SK-N-SH (cell line): ENCODE results near the gene FARSA. TPM values are rescaled to one million over a fixed set of nuclear protein-coding genes. Genes with fewer than 3 reads are reported as not detected.

ENCODE experiments used
- CTCF ChIA-PET: fragments of 300-600, 350-600 bp; formaldehyde crosslinking; extraction: SDS; loops from one replicate; lab custom pipeline; 2021; lab: Yijun Ruan, JAX
- POLR2A ChIA-PET: fragments of 350-600 bp; sonication (Branson Sonifier 250); formaldehyde crosslinking; extraction: SDS; loops from one replicate; lab custom pipeline; 2020; ENCODE audit warnings: antibody characterized with exemption, inconsistent platforms; lab: Yijun Ruan, JAX
- DNase-seq: peaks from one replicate; pipeline ENCODE4 v3.0.0; 2012
- H2AFZ ChIP-seq: fragments of 200-600 bp; sonication (generic); 2 replicates; pipeline ENCODE4 v1.8.1; 2016; ENCODE audit warnings: antibody characterized with exemption, mild to moderate bottlenecking, low read depth
- H3F3A ChIP-seq: fragments of 200-600 bp; sonication (generic); replicated peaks from 2 replicates; pipeline ENCODE3; 2016; ENCODE audit warnings: antibody characterized with exemption, mild to moderate bottlenecking; ENCODE audit not compliant: insufficient read depth
- H3K27ac ChIP-seq, 2 experiments: fragments of 200-500 bp in 1 of 2; fragments of 200-600 bp in 1 of 2; sonication (Bioruptor generic) in 1 of 2; sonication (generic), shearing (Covaris generic) in 1 of 2; 2 replicates each; pipeline versions ENCODE4 v1.5.1 to v1.6.1; 2014 to 2016; ENCODE audit warnings: low read depth in 2 of 2, inconsistent platforms in 1 of 2, low read length in 1 of 2, mild to moderate bottlenecking in 1 of 2, mixed read lengths in 1 of 2
- H3K27me3 ChIP-seq: fragments of 200-600 bp; sonication (generic), shearing (Covaris generic); 2 replicates; pipeline ENCODE4 v1.6.1; 2016; ENCODE audit warnings: mixed run types; ENCODE audit not compliant: insufficient read depth
- H3K36me3 ChIP-seq, 2 experiments: fragments of 200-500 bp in 1 of 2; fragments of 200-600 bp in 1 of 2; sonication (Bioruptor generic) in 1 of 2; sonication (generic) in 1 of 2; replicated peaks in 1 of 2; 2 replicates each; pipeline versions ENCODE3 to v1.5.1; 2014 to 2016; ENCODE audit warnings: low read length in 1 of 2, mild to moderate bottlenecking in 1 of 2; ENCODE audit not compliant: insufficient read depth in 2 of 2, control insufficient read depth in 1 of 2
- H3K4me1 ChIP-seq, 2 experiments: fragments of 200-500 bp in 1 of 2; fragments of 200-600 bp in 1 of 2; sonication (Bioruptor generic) in 1 of 2; sonication (generic), shearing (Covaris generic) in 1 of 2; 2 replicates each; pipeline versions ENCODE4 v1.5.1 to v1.6.1; 2014 to 2016; ENCODE audit warnings: low read depth in 1 of 2, low read length in 1 of 2, mixed run types in 1 of 2; ENCODE audit not compliant: insufficient read depth in 2 of 2, control insufficient read depth in 1 of 2
- H3K4me2 ChIP-seq: fragments of 200-600 bp; sonication (generic), shearing (Covaris generic); 2 replicates; pipeline ENCODE4 v1.6.1; 2017; ENCODE audit warnings: mixed run types
- H3K4me3 ChIP-seq, 2 experiments: fragments of 200-500 bp in 1 of 2; fragments of 200-600 bp in 1 of 2; sonication (Bioruptor generic) in 1 of 2; sonication (generic), shearing (Covaris generic) in 1 of 2; 2 replicates each; pipeline versions ENCODE4 v1.5.1 to v1.8.1; 2014 to 2016; ENCODE audit warnings: low read depth in 2 of 2, inconsistent platforms in 1 of 2, low read length in 1 of 2, mild to moderate bottlenecking in 1 of 2, mixed read lengths in 1 of 2, moderate library complexity in 1 of 2
- H3K79me2 ChIP-seq: fragments of 200-600 bp; sonication (generic); 2 replicates; pipeline ENCODE4 v1.8.1; 2017; ENCODE audit warnings: mild to moderate bottlenecking; ENCODE audit not compliant: insufficient read depth
- H3K9ac ChIP-seq: fragments of 200-600 bp; sonication (generic); 2 replicates; pipeline ENCODE4 v1.6.1; 2017; ENCODE audit warnings: mixed run types
- H3K9me2 ChIP-seq: fragments of 200-600 bp; sonication (generic); 2 replicates; pipeline ENCODE4 v1.6.1; 2017; ENCODE audit warnings: mixed run types
- H3K9me3 ChIP-seq: fragments of 200-600 bp; sonication (generic); 2 replicates; pipeline ENCODE4 v1.6.1; 2017; ENCODE audit warnings: mixed run types, mild to moderate bottlenecking, moderate library complexity
- H4K20me1 ChIP-seq: fragments of 200-600 bp; sonication (generic); 2 replicates; pipeline ENCODE4 v1.6.1; 2017; ENCODE audit warnings: mild to moderate bottlenecking, mixed run types; ENCODE audit not compliant: insufficient read depth
- CHD2 ChIP-seq: fragments of 150-350 bp; IDR thresholded peaks from 2 replicates; pipeline ENCODE4 v1.6.1; 2018; ENCODE audit warnings: low read length; ENCODE audit not compliant: partially characterized antibody
- ELF1 ChIP-seq: IDR thresholded peaks from 2 replicates; pipeline ENCODE4 v1.4.0; 2012
- IRF3 ChIP-seq: fragments of 150-350 bp; IDR thresholded peaks from 2 replicates; pipeline ENCODE4 v1.6.1; 2016; ENCODE audit warnings: mild to moderate bottlenecking, low read depth, low read length
- JUND ChIP-seq: IDR thresholded peaks from 2 replicates; pipeline ENCODE4 v1.4.0; 2012
- MAX ChIP-seq: IDR thresholded peaks from 2 replicates; pipeline ENCODE4 v1.4.0; 2012; ENCODE audit warnings: low read depth
- MEF2A ChIP-seq: IDR thresholded peaks from 2 replicates; pipeline ENCODE4 v1.4.0; 2012; ENCODE audit warnings: low read depth, borderline replicate concordance
- NFIC ChIP-seq: IDR thresholded peaks from 2 replicates; pipeline ENCODE4 v1.4.0; 2012; ENCODE audit warnings: borderline replicate concordance
- PBX3 ChIP-seq: IDR thresholded peaks from 2 replicates; pipeline ENCODE4; 2012
- POLR2AphosphoS5 ChIP-seq: IDR thresholded peaks from 2 replicates; pipeline ENCODE4 v1.6.1; 2012; ENCODE audit warnings: low read depth, low read length
- REST ChIP-seq: IDR thresholded peaks from 2 replicates; pipeline ENCODE4 v1.6.1; 2012; ENCODE audit warnings: mild to moderate bottlenecking, low read depth, low read length, moderate library complexity
- RFX5 ChIP-seq: IDR thresholded peaks from 2 replicates; pipeline ENCODE4 v1.6.1; 2012; ENCODE audit warnings: mild to moderate bottlenecking, improper control_type of control experiment, low read length
- RXRA ChIP-seq: IDR thresholded peaks from 2 replicates; pipeline ENCODE4 v1.4.0; 2012; ENCODE audit warnings: low read depth, mild to moderate bottlenecking, borderline replicate concordance
- SMC3 ChIP-seq: IDR thresholded peaks from 2 replicates; pipeline ENCODE4 v1.6.1; 2012; ENCODE audit warnings: low read depth, low read length, improper control_type of control experiment
- TAF1 ChIP-seq: IDR thresholded peaks from 2 replicates; pipeline ENCODE4 v1.6.1; 2012; ENCODE audit warnings: low read depth, mild to moderate bottlenecking, low read length, moderate library complexity, borderline replicate concordance
- USF1 ChIP-seq: IDR thresholded peaks from 2 replicates; pipeline ENCODE4 v1.4.0; 2012; ENCODE audit warnings: low read depth, borderline replicate concordance
- YY1 ChIP-seq: IDR thresholded peaks from 2 replicates; pipeline ENCODE4 v1.4.0; 2012; ENCODE audit warnings: low read depth, mild to moderate bottlenecking
- WGBS: methylation state at CpG from one replicate; pipeline ENCODE4 v1.1.6; 2017; ENCODE audit warnings: low lambda C conversion rate; 5-methylcytosine and 5-hydroxymethylcytosine counted together
- polyA plus RNA-seq, 3 experiments: library from polyadenylated mRNA; depleted of rRNA; stranded (reverse); fragments of >200 nt; gene quantifications; 2 replicates each; pipeline ENCODE4 v1.2.3, GENCODE V29; 2012

The FARSA gene
- polyA plus RNA-seq, 1 of the 3 experiments (the other 2 are of a cell fraction), result 170 TPM

GRCh38 chr19:12896460-12896859 is 37.1 kb downstream of the FARSA start:
- ChIA-PET POLR2A (interaction anchor here (1.8 kb wide), 1 partner anchor 16 kb away, joined by 5 read pairs; no protein-coding TSS in a partner anchor), CTCF (no interaction called here)
- peaks cover 9% of the 10 kb centered on the region for H3K79me2 ChIP-seq
- no peak overlapping the region for H3K9ac ChIP-seq
- no peaks in the 10 kb centered on the region for H3K9me2 ChIP-seq
- WGBS, result 94% methylated on average over 11 of the region's 17 CpGs
- peaks cover 5 to 23% of the 10 kb centered on the region in 2 experiments for H3K36me3 ChIP-seq
- H4K20me1 ChIP-seq, result no peaks in the 10 kb centered on the region
- H3K27ac ChIP-seq, result no peak overlapping the region
- H3K4me1 ChIP-seq, result peaks cover 6% of the 10 kb centered on the region in 2 experiments; a peak in 2 of 4 replicates
- no peak overlapping the region for H3K4me3 ChIP-seq
- DNase-seq, result no peak
- H3K9me3 ChIP-seq, result no peaks in the 10 kb centered on the region
- H3K4me2 ChIP-seq, result no peak overlapping the region
- no peaks in the 10 kb centered on the region for H3K27me3 ChIP-seq
- H3F3A ChIP-seq, result peaks cover 4% of the 10 kb centered on the region
- no peak overlapping the region for H2AFZ ChIP-seq
- TF ChIP-seq MEF2A (no peak), NFIC (no peak), RFX5 (no peak), SMC3 (no peak), TAF1 (no peak), YY1 (no peak)

- no peak for TF ChIP-seq TAF1
- no peak for TF ChIP-seq JUND
- TF ChIP-seq USF1, result no peak
- TF ChIP-seq RXRA, result no peak
- TF ChIP-seq POLR2AphosphoS5, result no peak
- TF ChIP-seq CHD2, result no peak
- TF ChIP-seq RFX5, result no peak
- no peak for TF ChIP-seq PBX3
- no peak for TF ChIP-seq IRF3
- no peak for TF ChIP-seq REST
- TF ChIP-seq MAX, result no peak
- TF ChIP-seq ELF1, result no peak
- TF ChIP-seq NFIC, result no peak
- no peak for TF ChIP-seq YY1
- TF ChIP-seq SMC3, result no peak
- CTCF ChIA-PET, result interaction anchor here (0.7 kb wide), 1 partner anchor 72 kb away, joined by 3 read pairs; no protein-coding TSS in a partner anchor
- H3K4me2 ChIP-seq, result no peak overlapping the region
- no peak overlapping the region for H2AFZ ChIP-seq
- H3K9ac ChIP-seq, result no peak overlapping the region
- no peaks in the 10 kb centered on the region for H3K9me3 ChIP-seq
- H3K27ac ChIP-seq, result no peak overlapping the region
- no peak overlapping the region for H3K4me3 ChIP-seq
- H3K4me1 ChIP-seq, result peaks cover 6 to 8% of the 10 kb centered on the region in 2 experiments; a peak in 2 of 4 replicates
- POLR2A ChIA-PET, result no interaction called here
- H4K20me1 ChIP-seq, result no peaks in the 10 kb centered on the region
- H3K79me2 ChIP-seq, result peaks cover 13% of the 10 kb centered on the region
- H3K36me3 ChIP-seq, result peaks cover 5 to 23% of the 10 kb centered on the region in 2 experiments
- H3K9me2 ChIP-seq, result no peaks in the 10 kb centered on the region
- DNase-seq, result no peak
- no peaks in the 10 kb centered on the region for H3K27me3 ChIP-seq
- WGBS, result 81% methylated on average over 4 of the region's 5 CpGs
- H3F3A ChIP-seq, result peaks cover 4% of the 10 kb centered on the region
These were observed 39.9 kb downstream of the FARSA start for GRCh38 chr19:12893582-12893981.
